ENCODE measurements around the gene SACS. TPM values are rescaled to one million over a fixed set of nuclear protein-coding genes. Genes with fewer than 3 reads are reported as not detected.

SACS gene
- total RNA-seq, 1 donor from 2014 or later, result 9.4 TPM

GRCh38 chr13:23339225-23339624, 94.3 kb downstream of the SACS start:
- Histone ChIP-seq H3K36me3 (peaks cover 33% of the 10 kb centered on the region), H3K9me3 (replicated peaks) (peaks cover 24% of the 10 kb centered on the region), H3K4me3 (no peak overlapping the region), H3K27ac (replicated peaks) (no peak overlapping the region), H3K27me3 (ENCODE audit: low read depth) (no peaks in the 10 kb centered on the region), H3K4me1 (no peaks in the 10 kb centered on the region)
- intact Hi-C loops (cut with micrococcal nuclease), result no loop called here
- no peak for TF ChIP-seq CTCF (IDR thresholded peaks at IDR 0.05; ENCODE audit: borderline replicate concordance)
- no peak for DNase-seq

GRCh38 chr13:23330356-23330755, 103.1 kb downstream of the SACS start:
- intact Hi-C loops (cut with micrococcal nuclease), result no loop called here
- Histone ChIP-seq H3K36me3 (no peaks in the 10 kb centered on the region), H3K27me3 (ENCODE audit: low read depth) (no peaks in the 10 kb centered on the region), H3K27ac (replicated peaks) (no peak overlapping the region), H3K4me1 (no peaks in the 10 kb centered on the region), H3K9me3 (replicated peaks) (peaks cover 54% of the 10 kb centered on the region), H3K4me3 (no peak overlapping the region)
- no peak for DNase-seq
- TF ChIP-seq CTCF (IDR thresholded peaks at IDR 0.05; ENCODE audit: borderline replicate concordance), result no peak

DNA sequence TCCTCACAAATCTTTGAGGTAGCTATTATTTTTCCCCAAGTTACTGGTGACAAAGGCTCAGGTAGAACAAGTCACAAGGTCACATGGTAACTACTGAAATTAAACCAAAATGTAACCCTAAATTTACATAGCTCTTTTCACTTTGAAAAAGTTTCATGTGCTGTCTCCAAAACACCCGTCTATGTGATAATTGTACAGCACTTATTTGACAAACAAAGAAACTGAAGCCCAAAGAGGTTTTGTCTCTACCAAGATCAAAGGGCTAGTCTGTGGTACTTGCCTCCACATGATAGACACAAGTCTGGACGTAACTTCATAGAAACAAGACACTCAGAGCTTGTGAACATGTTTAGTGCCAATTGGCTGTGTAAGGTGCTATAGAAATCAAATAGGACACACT, 108.3 kb downstream of the SACS start:
- intact Hi-C loops (cut with micrococcal nuclease), result no loop called here
- H3K27me3 ChIP-seq (ENCODE audit: low read depth), result no peaks in the 10 kb centered on the region
- DNase-seq, result no peak
- TF ChIP-seq CTCF (IDR thresholded peaks at IDR 0.05; ENCODE audit: borderline replicate concordance), result no peak
- peaks cover 3% of the 10 kb centered on the region for H3K9me3 ChIP-seq (replicated peaks)
- no peaks in the 10 kb centered on the region for H3K36me3 ChIP-seq
- peaks cover 14% of the 10 kb centered on the region for H3K4me1 ChIP-seq
- no peak overlapping the region for H3K4me3 ChIP-seq
- no peak overlapping the region for H3K27ac ChIP-seq (replicated peaks)

DNA sequence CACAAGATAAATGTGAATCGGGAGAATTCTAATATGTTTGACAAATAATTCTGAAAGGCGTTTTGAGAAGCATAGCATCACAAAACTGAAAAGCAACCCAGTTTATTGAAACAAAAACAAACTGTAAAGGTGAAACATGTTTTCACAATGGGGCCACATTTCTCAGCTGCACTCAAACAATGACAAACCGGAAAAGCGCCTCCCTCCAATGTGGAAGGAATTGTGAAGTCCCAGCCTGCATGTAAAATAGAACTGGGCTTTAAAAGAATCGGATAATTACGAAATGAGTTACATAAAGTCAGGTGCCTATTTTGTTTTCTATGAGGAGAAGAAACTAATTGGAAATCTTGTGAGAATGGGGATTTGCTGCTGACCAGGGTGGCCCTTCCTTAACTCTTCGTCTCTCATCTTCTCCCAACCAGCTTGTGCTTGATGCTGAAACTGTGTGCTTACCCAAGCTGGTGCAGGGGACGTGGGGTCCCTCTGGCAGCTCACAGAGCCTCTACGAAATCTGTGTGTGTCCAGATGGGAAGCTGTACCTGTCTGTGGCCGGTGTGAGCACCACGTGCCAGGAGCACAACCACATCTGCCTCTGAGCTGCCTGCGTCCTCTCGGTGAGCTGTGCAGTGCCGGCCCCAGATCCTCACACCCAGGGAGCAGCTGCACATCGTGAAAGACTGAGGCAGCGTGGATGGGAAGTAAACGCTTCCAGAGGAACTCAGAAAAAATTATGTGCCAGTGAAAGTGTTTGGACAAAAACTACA, 109.4 kb downstream of the SACS start:
- no peak overlapping the region for H3K4me3 ChIP-seq
- no peaks in the 10 kb centered on the region for H3K9me3 ChIP-seq (replicated peaks)
- no peak overlapping the region for H3K27ac ChIP-seq (replicated peaks)
- H3K27me3 ChIP-seq (ENCODE audit: low read depth), result no peaks in the 10 kb centered on the region
- peaks cover 24% of the 10 kb centered on the region for H3K4me1 ChIP-seq
- no peaks in the 10 kb centered on the region for H3K36me3 ChIP-seq
- no peak for DNase-seq
- no peak for TF ChIP-seq CTCF (IDR thresholded peaks at IDR 0.05; ENCODE audit: borderline replicate concordance)
- intact Hi-C loops (cut with micrococcal nuclease), result no loop called here

DNA sequence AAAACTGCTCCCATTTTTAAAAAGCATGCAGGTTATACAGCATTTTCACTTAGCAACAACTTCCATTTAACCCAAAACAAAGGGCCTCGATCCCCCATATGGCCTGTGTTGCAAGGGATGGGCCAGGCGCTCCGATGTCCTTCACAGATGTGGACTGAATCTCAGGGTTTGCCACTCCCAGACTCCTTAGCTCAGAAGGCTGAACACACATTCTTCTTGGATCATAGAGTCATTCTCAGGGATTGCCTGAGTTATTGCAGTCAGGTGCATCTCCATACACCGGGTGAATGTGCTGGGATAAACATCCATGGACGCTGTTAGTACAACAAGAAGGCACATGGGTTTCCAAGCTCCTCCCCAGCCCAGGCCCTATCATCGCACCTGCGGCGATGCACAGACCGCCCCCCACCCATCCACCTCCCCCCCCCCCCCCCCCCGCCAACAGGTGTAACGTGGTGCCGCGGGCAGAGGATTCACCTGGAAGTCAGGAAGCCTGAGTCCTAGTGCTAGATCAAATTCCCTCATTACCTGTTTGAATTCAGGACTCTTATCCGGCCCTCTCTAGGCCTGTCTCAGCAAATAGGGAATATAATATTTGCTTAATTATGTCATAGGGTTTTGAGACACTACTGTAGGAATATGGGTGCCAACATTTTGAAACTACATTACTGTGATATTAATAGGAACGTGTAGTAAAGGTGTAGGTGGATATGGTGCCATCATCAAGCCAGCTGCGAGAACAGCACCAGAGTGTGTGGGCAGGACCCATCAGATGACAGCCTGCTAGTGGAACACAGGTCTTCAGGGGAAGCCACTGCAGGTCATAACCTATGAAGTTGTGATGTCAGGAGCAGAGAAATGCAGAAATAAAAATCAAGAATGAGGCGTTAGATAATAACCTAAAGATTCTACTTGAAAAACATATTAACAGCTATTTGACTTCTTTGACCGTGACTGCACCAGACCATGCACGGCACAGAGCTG, 110.9 kb downstream of the SACS start:
- Histone ChIP-seq H3K27ac (replicated peaks) (no peak overlapping the region), H3K36me3 (no peaks in the 10 kb centered on the region), H3K27me3 (ENCODE audit: low read depth) (no peaks in the 10 kb centered on the region), H3K4me3 (no peak overlapping the region), H3K9me3 (replicated peaks) (no peaks in the 10 kb centered on the region), H3K4me1 (peaks cover 28% of the 10 kb centered on the region)
- DNase-seq, result no peak
- no peak for TF ChIP-seq CTCF (IDR thresholded peaks at IDR 0.05; ENCODE audit: borderline replicate concordance)
- intact Hi-C loops (cut with micrococcal nuclease), result no loop called here

Data from left ventricle myocardium inferior (tissue), 1 donor.